Measurements from ENCODE around the gene SLC6A19.

SLC6A19 gene

GRCh38 chr5:1268056-1268455 is 66.7 kb downstream of the SLC6A19 start:
- TF ChIP-seq CTCF (IDR thresholded peaks at IDR 0.05) = no peak
- Histone ChIP-seq H3K4me3 (no peak overlapping the region), H3K27ac (no peak overlapping the region)
- DNase-seq (ENCODE audit: low spot score) = no peak

- Histone ChIP-seq H3K4me3 (no peak overlapping the region), H3K27ac (no peak overlapping the region)
- DNase-seq (ENCODE audit: low spot score) = no peak
- no peak for TF ChIP-seq CTCF (IDR thresholded peaks at IDR 0.05)
Measured at GRCh38 chr5:1268666-1269065, 67.3 kb downstream of the SLC6A19 start.

GRCh38 chr5:1270426-1270825 is 69.0 kb downstream of the SLC6A19 start:
- no peak for TF ChIP-seq CTCF (IDR thresholded peaks at IDR 0.05)

GRCh38 chr5:1270933-1271914 is 69.8 kb downstream of the SLC6A19 start:
- Histone ChIP-seq H3K4me3 (no peak overlapping the region), H3K27ac (no peak overlapping the region)
- no peak for TF ChIP-seq CTCF (IDR thresholded peaks at IDR 0.05)
- no peak for DNase-seq (ENCODE audit: low spot score)

More at GRCh38 chr5:1270426-1270825, 69.0 kb downstream of the SLC6A19 start:
- no peak overlapping the region for H3K27ac ChIP-seq
- H3K4me3 ChIP-seq = no peak overlapping the region
- no peak for DNase-seq (ENCODE audit: low spot score)

- Histone ChIP-seq H3K27ac (no peak overlapping the region), H3K4me3 (no peak overlapping the region)
- TF ChIP-seq CTCF (IDR thresholded peaks at IDR 0.05) = no peak
- DNase-seq (ENCODE audit: low spot score) = no peak
Measured at GRCh38 chr5:1272201-1272600, 70.8 kb downstream of the SLC6A19 start.

GRCh38 chr5:1273745-1274144 is 72.3 kb downstream of the SLC6A19 start:
- no peak for TF ChIP-seq CTCF (IDR thresholded peaks at IDR 0.05)
- DNase-seq (ENCODE audit: low spot score) = no peak
- H3K4me3 ChIP-seq = no peak overlapping the region
- no peak overlapping the region for H3K27ac ChIP-seq

- Histone ChIP-seq H3K27ac (no peak overlapping the region), H3K4me3 (no peak overlapping the region)
- TF ChIP-seq CTCF (IDR thresholded peaks at IDR 0.05) = no peak
- DNase-seq (ENCODE audit: low spot score) = no peak
Measured at GRCh38 chr5:1274471-1274870, 73.1 kb downstream of the SLC6A19 start.

Data from coronary artery (tissue), 2 donors.